C4-2B (cell line): ENCODE measurements around the gene CYP4F12.

Experiments used
- ZFX ChIP-seq: fragments of 450-650 bp; IDR thresholded peaks from 2 replicates; pipeline ENCODE4 v1.6.1; 2017
- TF ChIP-seq, protein P1 (sequence below): fragments of 450-650 bp; conservative IDR thresholded peaks from 2 replicates; pipeline ENCODE4 v1.5.1; 2017; ENCODE audit warnings: mild to moderate bottlenecking

DNA sequence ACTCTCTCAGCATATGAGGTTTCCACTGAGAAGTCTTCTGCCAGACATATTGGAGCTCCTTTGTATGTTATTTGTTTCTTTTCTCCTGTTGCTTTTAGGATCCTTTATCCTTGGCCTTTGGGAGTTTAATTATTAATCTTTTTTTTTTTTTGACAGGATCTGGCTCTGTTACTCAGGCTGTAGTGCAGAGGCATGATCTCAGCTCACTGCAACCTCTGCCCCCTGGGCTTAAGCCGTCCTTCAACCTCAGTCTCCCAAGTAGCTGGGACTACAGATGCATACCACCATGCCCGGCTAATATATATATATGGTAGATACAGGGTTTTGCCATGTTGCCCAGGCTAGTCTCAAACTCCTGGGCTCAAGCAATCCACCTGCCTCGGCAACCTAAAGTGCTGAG is 38.8 kb upstream of the CYP4F12 start:
- TF ChIP-seq, protein P1, sequence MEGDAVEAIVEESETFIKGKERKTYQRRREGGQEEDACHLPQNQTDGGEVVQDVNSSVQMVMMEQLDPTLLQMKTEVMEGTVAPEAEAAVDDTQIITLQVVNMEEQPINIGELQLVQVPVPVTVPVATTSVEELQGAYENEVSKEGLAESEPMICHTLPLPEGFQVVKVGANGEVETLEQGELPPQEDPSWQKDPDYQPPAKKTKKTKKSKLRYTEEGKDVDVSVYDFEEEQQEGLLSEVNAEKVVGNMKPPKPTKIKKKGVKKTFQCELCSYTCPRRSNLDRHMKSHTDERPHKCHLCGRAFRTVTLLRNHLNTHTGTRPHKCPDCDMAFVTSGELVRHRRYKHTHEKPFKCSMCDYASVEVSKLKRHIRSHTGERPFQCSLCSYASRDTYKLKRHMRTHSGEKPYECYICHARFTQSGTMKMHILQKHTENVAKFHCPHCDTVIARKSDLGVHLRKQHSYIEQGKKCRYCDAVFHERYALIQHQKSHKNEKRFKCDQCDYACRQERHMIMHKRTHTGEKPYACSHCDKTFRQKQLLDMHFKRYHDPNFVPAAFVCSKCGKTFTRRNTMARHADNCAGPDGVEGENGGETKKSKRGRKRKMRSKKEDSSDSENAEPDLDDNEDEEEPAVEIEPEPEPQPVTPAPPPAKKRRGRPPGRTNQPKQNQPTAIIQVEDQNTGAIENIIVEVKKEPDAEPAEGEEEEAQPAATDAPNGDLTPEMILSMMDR: no peak
- no peak for TF ChIP-seq ZFX
